Thyroid gland (tissue), 4 donors: ENCODE measurements around the gene ING3. TPM values are rescaled to one million over a fixed set of nuclear protein-coding genes. Genes with fewer than 3 reads are reported as not detected.

Experiments used
- DNase-seq, 2 donors: peaks; one replicate each; pipeline ENCODE4 v3.0.0-alpha.2; 2019
- H3K27ac ChIP-seq, 3 donors: fragments of 200-600 bp; sonication (generic); 1 replicate in 2 of 3; 2 replicates in 1 of 3; pipeline ENCODE4 v1.5.1; 2016 to 2019; ENCODE audit warnings: mild to moderate bottlenecking in 1 of 3, moderate library complexity in 1 of 3
- H3K27me3 ChIP-seq: fragments of 200-600 bp; sonication (generic); one replicate; pipeline ENCODE4 v1.5.1; 2019
- H3K36me3 ChIP-seq, 2 donors: fragments of 200-600 bp; sonication (generic); one replicate each; pipeline ENCODE4 v1.5.1; 2016 to 2019
- H3K4me1 ChIP-seq, 2 donors: fragments of 200-600 bp; sonication (generic); one replicate each; pipeline ENCODE4 v1.5.1; 2017 to 2019
- H3K4me3 ChIP-seq, 3 donors: fragments of 200-600 bp; sonication (generic); replicated peaks in 1 of 3; 1 replicate in 2 of 3; 2 replicates in 1 of 3; pipeline ENCODE4 v1.5.1; 2016; ENCODE audit warnings: mild to moderate bottlenecking in 1 of 3
- H3K9me3 ChIP-seq: fragments of 200-600 bp; sonication (generic); one replicate; pipeline ENCODE4 v1.5.1; 2017
- CTCF ChIP-seq, 6 experiments: fragments of 200-600 bp in 3 of 6; fragments of 450-650 bp in 3 of 6; sonication (generic) in 3 of 6; IDR thresholded peaks; one replicate each; pipeline ENCODE4 v1.5.1; 2016 to 2019; ENCODE audit warnings: antibody characterized with exemption in 6 of 6, mild to moderate bottlenecking in 2 of 6, inconsistent platforms in 1 of 6, moderate library complexity in 1 of 6
- POLR2A ChIP-seq, 2 donors: fragments of 450-650 bp; IDR thresholded peaks; one replicate each; pipeline ENCODE4 v1.6.1; 2017; ENCODE audit warnings: antibody characterized with exemption in 2 of 2, mild to moderate bottlenecking in 2 of 2, moderate library complexity in 1 of 2
- WGBS, 2 donors: methylation state at CpG; one replicate each; pipeline ENCODE4 v1.1.5; 2017; 5-methylcytosine and 5-hydroxymethylcytosine counted together
- intact Hi-C: fragments of 100-400 bp; cut with DNase I; formaldehyde crosslinking; loops from one replicate; pipeline ENCODE4 v1.15.1; 2023
- total RNA-seq, 4 donors: library from RNA; depleted of rRNA; stranded (reverse); fragments of >200 nt; gene quantifications; one replicate each; pipeline ENCODE4 v1.2.3, GENCODE V29; 2016

Gene ING3
- total RNA-seq, 4 donors from 2014 or later: 23.7 to 40.8 (median 37.1) TPM

GRCh38 chr7:120984406-120984805, 33.8 kb downstream of the ING3 start:
- Histone ChIP-seq H3K27me3 (no peaks in the 10 kb centered on the region), H3K9me3 (no peaks in the 10 kb centered on the region), H3K4me1 (peaks cover 0 to 4% of the 10 kb centered on the region in 2 donors), H3K36me3 (no peaks in the 10 kb centered on the region), H3K4me3 (no peak overlapping the region), H3K27ac (no peak overlapping the region)
- 95 to 100% methylated on average over 3 of the region's 3 CpGs for WGBS, 2 donors
- DNase-seq: no peak
- intact Hi-C loops: no loop called here
- TF ChIP-seq CTCF (IDR thresholded peaks at IDR 0.05) (no peak), POLR2A (IDR thresholded peaks at IDR 0.05) (no peak)

GRCh38 chr7:120985130-120985758, 34.7 kb downstream of the ING3 start:
- intact Hi-C loops: loop anchor here (5.0 kb wide), 2 partner anchors 97 to 122 kb away; no protein-coding TSS in a partner anchor
- DNase-seq: no peak
- Histone ChIP-seq H3K27ac (no peak overlapping the region), H3K4me1 (peaks cover 0 to 4% of the 10 kb centered on the region in 2 donors), H3K9me3 (no peaks in the 10 kb centered on the region), H3K4me3 (no peak overlapping the region), H3K36me3 (no peaks in the 10 kb centered on the region), H3K27me3 (no peaks in the 10 kb centered on the region)
- TF ChIP-seq CTCF (IDR thresholded peaks at IDR 0.05): no peak
- TF ChIP-seq POLR2A (IDR thresholded peaks at IDR 0.05): no peak
- WGBS, 2 donors: 50 to 62% methylated on average over 2 of the region's 2 CpGs

- Histone ChIP-seq H3K9me3 (no peaks in the 10 kb centered on the region), H3K4me1 (peaks cover 0 to 4% of the 10 kb centered on the region in 2 donors), H3K36me3 (no peaks in the 10 kb centered on the region), H3K27me3 (no peaks in the 10 kb centered on the region), H3K27ac (no peak overlapping the region), H3K4me3 (no peak overlapping the region)
- intact Hi-C loops: loop anchor here (5.0 kb wide), 2 partner anchors 96 to 121 kb away; no protein-coding TSS in a partner anchor
- no peak for TF ChIP-seq CTCF (IDR thresholded peaks at IDR 0.05)
- no peak for TF ChIP-seq POLR2A (IDR thresholded peaks at IDR 0.05)
- WGBS, 2 donors: 89 to 93% methylated on average over 2 of the region's 2 CpGs
- no peak for DNase-seq
These were observed 35.3 kb downstream of the ING3 start for GRCh38 chr7:120985839-120986238.

- no peak for DNase-seq
These were observed 36.1 kb downstream of the ING3 start for GRCh38 chr7:120986650-120987049.

More at GRCh38 chr7:120986650-120987049, 36.1 kb downstream of the ING3 start:
- intact Hi-C loops: loop anchor here (5.0 kb wide), 2 partner anchors 96 to 121 kb away; no protein-coding TSS in a partner anchor
- Histone ChIP-seq H3K27me3 (no peaks in the 10 kb centered on the region), H3K4me3 (no peak overlapping the region), H3K9me3 (no peaks in the 10 kb centered on the region), H3K4me1 (peaks cover 0 to 4% of the 10 kb centered on the region in 2 donors), H3K36me3 (no peaks in the 10 kb centered on the region), H3K27ac (no peak overlapping the region)
- no peak for TF ChIP-seq CTCF (IDR thresholded peaks at IDR 0.05)
- no peak for TF ChIP-seq POLR2A (IDR thresholded peaks at IDR 0.05)
- 83 to 93% methylated on average over 2 of the region's 2 CpGs for WGBS, 2 donors
